COLO668 (cell line): ENCODE results near the gene KNSTRN.

Experiments used
- DNase-seq: peaks from one replicate; lab custom pipeline; 2025; ENCODE audit not compliant: unreplicated experiment; lab: John Stamatoyannopoulos, UW

The KNSTRN gene

GRCh38 chr15:40425681-40426080 lies 43.2 kb downstream of the KNSTRN start:
- DNase-seq: no peak

- DNase-seq: no peak
Measured at GRCh38 chr15:40427188-40427587, 44.7 kb downstream of the KNSTRN start.

GRCh38 chr15:40428185-40428584 lies 45.7 kb downstream of the KNSTRN start:
- DNase-seq: no peak

- no peak for DNase-seq
Measured at GRCh38 chr15:40429068-40429710, 46.7 kb downstream of the KNSTRN start.

- DNase-seq: no peak
Measured at GRCh38 chr15:40430271-40430805, 47.8 kb downstream of the KNSTRN start.

- no peak for DNase-seq
Measured at GRCh38 chr15:40435023-40435709, 52.6 kb downstream of the KNSTRN start.

- no peak for DNase-seq
Measured at GRCh38 chr15:40435710-40436089, 53.2 kb downstream of the KNSTRN start.

- peak; percentile 41 for DNase-seq
Measured at GRCh38 chr15:40436116-40436891, 53.8 kb downstream of the KNSTRN start.

GRCh38 chr15:40436892-40437751 lies 54.6 kb downstream of the KNSTRN start:
- DNase-seq: no peak

- peak; percentile 36 for DNase-seq
Measured at GRCh38 chr15:40437752-40438687, 55.5 kb downstream of the KNSTRN start.

GRCh38 chr15:40438712-40439111 lies 56.2 kb downstream of the KNSTRN start:
- DNase-seq: no peak

- DNase-seq: peak; percentile 29
Measured at GRCh38 chr15:40439461-40439959, 57.0 kb downstream of the KNSTRN start.

- DNase-seq: peak; percentile 53
Measured at GRCh38 chr15:40439960-40440742, 57.6 kb downstream of the KNSTRN start.

GRCh38 chr15:40440743-40441564 lies 58.4 kb downstream of the KNSTRN start, which contains the start of gene BAHD1:
Gene BAHD1, plus strand, starts transcription at chr15:40440953. Its CDS starts 17,512 bp downstream, at chr15:40458465.
- DNase-seq: peak; percentile 95

- peak; percentile 60 for DNase-seq
Measured at GRCh38 chr15:40441565-40442531, 59.3 kb downstream of the KNSTRN start.

GRCh38 chr15:40443255-40443654 lies 60.7 kb downstream of the KNSTRN start:
- no peak for DNase-seq

- DNase-seq: no peak
Measured at GRCh38 chr15:40443846-40444245, 61.3 kb downstream of the KNSTRN start.
